EL (cell line): Measurements from ENCODE around the gene VSIR.

Experiments used
- DNase-seq: peaks from one replicate; pipeline ENCODE4 v3.0.0-alpha.2; 2016

Gene VSIR

DNA sequence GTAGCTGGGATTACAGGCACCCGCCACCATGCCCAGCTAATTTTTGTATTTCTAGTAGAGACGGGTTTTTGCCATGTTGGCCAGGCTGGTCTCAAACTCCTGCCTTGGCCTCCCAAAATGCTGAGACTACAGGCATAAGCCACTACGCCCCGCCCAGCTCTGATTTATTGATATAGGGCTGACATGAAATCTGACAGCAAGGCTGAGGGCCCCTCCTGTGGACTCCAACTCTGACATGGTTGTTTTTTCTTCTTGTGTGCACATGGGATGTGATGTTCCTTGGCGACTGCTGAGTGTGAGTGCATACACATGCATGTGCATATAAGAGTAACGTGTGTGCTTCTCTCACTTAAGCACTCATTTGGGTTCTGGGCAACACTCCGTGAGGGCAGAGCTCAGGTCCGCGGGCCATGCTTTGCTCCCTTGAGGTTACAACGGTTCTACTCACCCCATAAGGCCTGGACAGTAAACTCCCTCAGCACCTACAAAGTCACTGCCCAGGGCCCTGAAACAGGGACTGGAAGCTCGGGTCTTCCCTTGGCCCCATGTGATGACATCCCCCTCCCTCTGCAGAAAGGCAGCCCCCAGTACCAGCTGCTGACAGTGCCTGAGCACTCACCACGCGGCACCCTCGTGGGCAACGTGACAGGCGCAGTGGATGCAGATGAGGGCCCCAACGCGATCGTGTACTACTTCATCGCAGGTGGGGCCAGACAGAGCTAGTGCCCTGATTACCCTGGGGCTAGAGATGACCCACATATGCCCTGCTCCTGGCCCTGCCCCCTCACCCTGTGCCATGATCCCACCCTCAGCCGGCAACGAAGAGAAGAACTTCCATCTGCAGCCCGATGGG lies 33.6 kb upstream of the VSIR start:
- DNase-seq = no peak

DNA sequence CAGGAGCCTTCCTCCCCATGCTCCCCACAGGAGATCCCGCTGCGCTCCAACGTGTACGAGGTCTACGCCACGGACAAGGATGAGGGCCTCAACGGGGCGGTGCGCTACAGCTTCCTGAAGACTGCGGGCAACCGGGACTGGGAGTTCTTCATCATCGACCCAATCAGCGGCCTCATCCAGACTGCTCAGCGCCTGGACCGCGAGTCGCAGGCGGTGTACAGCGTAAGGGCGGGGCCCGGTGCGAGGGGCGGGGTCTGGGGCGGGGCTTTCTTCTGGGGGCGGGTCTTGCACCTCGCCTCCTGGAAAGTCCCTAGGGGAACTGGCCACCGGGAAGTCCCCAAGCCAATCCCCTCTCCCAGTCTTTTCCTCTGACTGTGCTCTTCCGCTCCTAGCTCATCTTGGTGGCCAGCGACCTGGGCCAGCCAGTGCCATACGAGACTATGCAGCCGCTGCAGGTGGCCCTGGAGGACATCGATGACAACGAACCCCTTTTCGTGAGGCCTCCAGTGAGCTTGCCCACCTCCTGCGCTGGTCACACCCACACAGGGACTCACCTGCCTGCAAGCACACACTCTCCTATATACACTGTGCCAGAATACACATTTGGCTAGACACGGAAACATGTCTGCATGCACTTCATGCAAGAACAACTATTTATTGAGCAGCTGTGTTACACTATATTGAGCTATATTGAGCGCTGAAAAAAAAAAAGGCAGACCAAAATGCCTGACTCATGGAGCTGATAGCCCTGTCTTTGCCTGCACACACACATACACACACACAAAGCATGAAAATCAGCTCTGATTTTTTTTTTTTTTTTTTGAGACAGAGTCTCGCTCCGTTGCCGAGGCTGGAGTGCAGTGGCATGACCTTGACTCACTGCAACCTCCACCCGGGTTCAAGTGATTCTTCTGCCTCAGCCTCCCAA lies 32.7 kb upstream of the VSIR start:
- DNase-seq = no peak

DNA sequence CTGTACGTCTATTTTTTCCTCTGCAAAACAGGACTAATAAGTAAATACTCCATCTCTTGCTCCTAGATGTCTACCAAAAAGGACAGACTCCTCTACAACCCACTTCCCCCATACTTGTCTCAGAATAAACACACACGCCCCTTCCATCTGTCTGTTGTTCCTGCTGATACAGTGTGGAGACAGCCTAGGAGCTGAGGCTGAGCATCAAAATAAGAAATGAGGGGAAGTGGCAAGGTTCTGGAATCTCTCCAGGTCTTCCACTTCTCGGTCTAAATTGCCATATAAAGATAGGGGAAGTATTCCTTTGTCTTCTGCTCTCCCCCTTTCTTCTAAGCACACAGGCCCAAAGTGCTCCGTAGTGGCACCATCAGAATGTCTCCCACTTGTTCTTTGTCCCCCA lies 30.8 kb upstream of the VSIR start:
- no peak for DNase-seq

DNA sequence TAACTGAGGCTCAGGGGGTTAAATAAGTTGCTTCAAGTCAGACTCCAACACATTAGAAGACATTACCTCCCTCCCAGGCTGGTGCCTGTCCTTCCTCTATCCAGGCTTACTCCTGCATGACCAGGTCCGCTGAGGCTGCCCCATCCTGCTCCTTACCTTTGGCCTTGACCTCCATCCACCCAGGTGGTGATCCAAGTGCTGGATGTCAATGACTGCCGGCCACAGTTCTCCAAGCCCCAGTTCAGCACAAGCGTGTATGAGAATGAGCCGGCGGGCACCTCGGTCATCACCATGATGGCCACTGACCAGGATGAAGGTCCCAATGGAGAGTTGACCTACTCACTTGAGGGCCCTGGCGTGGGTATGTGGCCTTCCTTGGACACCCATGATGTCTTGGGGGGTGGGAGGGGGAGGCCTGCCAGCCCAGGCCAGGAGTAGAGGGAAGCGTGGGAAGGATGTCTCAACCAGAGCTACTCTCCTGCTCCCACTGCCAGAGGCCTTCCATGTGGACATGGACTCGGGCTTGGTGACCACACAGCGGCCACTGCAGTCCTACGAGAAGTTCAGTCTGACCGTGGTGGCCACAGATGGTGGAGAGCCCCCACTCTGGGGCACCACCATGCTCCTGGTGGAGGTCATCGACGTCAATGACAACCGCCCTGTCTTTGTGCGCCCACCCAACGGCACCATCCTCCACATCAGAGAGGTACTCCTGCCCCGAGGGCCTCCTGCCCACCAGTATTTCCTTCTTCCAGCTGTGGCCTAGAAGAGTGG lies 29.6 kb upstream of the VSIR start:
- DNase-seq = no peak

DNA sequence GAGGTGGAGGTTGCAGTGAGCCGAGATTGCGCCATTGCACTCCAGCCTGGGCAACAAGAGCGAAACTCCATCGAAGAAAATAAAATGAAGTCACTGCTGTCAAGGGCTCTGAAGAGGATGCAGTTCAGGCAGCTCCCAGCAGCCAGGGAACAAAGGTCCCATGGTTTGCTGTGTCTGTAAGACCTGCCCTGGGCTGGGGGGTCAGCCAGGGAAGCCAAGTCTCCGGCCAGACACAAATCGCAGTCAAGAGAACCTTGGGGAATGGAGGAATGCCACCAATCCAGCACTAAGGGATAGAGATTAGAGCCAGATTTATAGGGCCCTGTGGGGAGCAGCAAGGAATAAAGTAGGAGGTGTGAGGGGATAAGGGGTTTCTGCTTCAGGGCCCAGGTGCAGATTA lies 28.9 kb upstream of the VSIR start:
- DNase-seq = no peak

GRCh38 chr10:71801361-71801760 lies 28.0 kb upstream of the VSIR start:
- DNase-seq = no peak

GRCh38 chr10:71799608-71800453 lies 26.5 kb upstream of the VSIR start:
- DNase-seq = no peak

- DNase-seq = no peak
These were observed 25.8 kb upstream of the VSIR start for GRCh38 chr10:71799112-71799511.

GRCh38 chr10:71798308-71798624 lies 24.9 kb upstream of the VSIR start:
- DNase-seq = no peak

GRCh38 chr10:71797533-71798307 lies 24.4 kb upstream of the VSIR start:
- no peak for DNase-seq

DNA sequence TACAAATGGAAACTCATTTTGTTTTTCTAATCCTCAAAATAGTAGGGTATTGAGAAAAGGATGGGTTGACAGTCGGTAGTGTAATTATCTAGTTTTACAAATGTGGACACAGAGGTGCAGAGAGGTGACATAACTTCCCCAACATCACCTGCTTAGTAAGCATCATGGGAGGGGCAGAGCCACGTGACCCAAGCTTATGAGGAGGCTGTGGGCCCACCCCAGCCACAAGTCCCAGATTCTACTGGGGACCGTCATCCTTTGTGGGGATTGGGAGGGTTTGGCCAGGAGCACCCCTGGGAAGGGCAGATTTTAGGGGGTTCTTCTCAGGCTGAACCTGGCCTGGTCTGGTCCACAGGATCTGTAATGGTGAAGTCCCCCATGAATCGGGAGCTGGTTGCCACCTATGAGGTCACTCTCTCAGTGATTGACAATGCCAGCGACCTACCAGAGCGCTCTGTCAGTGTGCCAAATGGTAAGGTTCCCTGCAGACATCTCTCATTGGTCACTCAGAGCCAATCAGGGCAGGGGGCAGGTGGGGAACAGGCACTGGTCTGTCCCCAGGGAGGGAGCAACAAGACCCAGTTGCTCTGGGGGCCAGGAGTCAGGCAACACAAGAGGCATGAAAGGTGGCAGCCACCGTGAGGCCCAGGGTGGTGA lies 23.6 kb upstream of the VSIR start:
- DNase-seq = no peak

DNA sequence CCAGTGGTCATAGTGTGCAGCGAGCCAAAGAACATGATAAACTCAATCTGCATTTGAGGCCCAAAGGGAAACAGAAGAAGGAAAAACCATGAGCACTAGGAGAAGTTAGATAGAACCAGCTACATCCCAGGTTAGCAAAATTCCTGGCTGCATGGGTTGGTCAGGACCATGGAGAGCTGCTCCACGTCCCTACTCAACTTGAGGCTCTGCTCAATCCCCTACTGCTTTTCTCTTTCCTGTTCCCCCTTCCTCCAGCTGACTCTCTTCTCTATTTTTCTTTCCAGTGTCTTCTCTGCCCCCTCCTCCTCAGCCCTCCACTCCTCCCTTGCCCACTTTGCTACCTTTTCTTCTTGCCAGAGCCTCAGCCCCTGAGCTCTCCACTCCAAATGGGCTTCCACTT lies 21.9 kb upstream of the VSIR start:
- DNase-seq = no peak

DNA sequence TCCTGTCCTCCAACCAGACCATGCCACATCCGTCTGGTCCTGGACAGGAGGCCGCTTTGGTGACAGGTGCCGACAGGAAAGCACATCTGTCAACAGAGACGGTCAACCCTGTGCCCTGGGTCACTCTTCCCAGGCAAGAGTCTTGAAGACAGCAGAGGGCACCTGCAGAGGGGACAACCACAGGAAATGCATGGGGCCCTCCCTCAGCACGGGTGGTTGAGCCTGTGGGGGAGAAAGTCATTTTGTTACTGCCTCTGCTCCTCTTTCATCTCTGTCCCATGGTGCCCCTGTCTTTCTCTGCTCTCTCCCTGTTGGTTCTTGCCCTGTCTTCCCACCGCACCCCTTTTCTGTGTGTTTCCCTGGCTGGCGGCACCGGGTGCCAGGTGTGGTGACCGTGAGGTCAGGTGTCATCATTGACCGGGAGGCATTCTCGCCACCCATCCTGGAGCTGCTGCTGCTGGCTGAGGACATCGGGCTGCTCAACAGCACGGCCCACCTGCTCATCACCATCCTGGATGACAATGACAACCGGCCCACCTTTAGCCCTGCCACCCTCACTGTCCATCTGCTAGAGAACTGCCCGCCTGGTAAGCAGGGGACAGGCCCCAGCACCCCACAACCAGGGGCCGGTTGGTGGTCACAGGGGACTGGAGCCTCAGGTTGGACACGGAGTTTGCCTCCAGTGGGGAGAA lies 17.6 kb upstream of the VSIR start:
- DNase-seq = no peak

DNA sequence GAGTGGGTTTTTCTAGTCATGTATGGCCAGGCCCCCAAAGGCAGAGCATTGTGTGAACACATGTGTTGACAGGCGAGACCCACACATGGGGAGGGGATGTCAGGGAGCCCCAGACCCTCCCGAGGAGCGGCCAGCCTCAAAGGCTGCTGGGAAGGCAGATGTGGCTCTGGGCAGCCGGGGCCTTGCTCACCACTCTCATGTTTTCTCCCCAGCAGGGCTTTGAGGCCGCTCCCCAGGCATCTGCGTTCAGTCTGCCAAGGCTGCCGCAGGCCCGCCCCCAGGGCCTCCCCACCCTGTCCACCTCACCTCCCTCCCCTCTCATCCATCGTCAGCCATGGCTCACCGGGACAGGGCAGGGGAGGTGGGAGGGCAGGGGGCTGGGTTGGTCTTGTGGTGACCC lies 16.6 kb upstream of the VSIR start:
- no peak for DNase-seq

DNA sequence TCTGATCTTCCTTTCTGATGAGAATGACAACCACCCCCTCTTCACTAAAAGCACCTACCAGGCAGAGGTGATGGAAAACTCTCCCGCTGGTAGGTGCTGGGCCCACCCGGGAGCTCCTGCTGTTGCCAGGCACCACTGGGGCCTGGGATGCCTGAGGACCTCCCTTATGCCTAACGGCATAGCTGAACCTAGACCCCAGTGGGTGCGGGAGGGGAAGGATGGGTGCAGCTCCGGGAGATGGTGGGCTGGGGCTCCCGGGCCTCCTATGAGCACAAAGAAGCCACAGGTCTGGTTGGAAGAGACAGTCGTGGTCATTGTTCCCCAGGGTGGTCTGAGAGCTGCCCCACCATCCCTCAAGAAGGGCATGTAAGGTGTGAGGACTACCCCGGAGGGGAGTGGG lies 15.6 kb upstream of the VSIR start:
- no peak for DNase-seq

DNA sequence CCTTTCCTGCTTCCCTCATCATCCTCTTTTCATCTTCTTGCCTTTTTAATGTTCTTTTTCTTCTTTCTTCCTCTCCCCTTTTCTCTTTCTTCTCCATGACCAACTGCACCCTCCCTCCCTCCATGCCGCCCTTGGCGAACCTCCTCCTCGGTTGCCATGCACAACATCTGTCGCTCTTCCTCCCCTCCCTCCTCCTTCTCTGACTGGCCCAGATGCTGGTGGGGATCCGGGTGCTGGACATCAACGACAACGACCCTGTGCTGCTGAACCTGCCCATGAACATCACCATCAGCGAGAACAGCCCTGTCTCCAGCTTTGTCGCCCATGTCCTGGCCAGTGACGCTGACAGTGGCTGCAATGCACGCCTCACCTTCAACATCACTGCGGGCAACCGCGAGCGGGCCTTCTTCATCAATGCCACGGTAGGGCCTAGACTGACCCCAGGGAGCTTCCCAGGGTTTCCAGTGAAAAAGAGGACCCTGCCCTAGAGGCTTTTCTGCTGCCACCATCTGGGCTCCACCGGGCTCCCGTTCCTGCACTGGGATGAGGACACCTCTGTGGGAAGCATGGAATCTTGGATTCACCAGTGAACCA lies 11.5 kb upstream of the VSIR start:
- no peak for DNase-seq

DNA sequence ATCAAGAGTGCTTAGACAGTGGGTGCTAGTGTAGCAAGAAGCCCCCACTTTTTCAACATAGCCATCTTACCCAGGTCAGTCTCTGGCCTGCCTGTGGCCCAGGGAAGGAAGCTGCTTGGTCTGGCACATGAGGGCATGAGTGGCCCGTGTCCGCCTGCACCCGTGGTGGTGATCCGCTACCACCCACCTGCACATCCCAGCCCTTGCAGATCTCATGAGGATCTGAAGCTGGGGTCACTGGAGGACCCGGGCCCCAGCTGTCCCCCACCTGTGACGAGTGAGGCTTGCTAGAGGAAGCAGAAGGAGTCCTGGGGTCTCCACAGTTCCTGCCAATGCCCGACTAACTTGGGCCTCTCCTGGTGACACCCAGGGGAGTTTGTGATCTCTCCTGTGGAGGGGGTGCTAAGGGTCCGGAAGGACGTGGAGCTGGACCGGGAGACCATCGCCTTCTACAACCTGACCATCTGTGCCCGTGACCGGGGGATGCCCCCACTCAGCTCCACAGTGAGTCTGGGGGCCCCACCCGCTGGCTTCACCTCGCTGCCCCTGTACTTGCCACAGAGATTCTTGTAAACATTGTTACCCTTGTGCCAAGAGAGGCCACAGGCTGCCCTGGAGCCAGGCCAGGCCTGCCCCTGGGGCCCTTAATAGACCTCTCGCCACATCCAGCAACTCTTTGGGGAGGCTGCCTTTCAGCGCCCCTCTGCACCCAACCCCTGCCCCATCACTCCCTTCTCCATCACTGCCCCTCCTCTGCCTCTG lies 10.8 kb upstream of the VSIR start:
- no peak for DNase-seq

GRCh38 chr10:71782917-71783490 lies 9.7 kb upstream of the VSIR start:
- DNase-seq = no peak
